HG03103 (cell line): Measurements from ENCODE around the gene FILIP1L.
"Not testable (repeated sequence)": the region's sequence is repeated elsewhere in the genome, so short reads cannot be mapped to it uniquely, and the experiment has no call there.

Experiments used
- ATAC-seq: cut with Tn5 transposase; IDR thresholded peaks from one replicate; pipeline ENCODE4 v1.9.1; 2021; ENCODE audit warnings: low read depth; ENCODE audit not compliant: unreplicated experiment

The FILIP1L gene

GRCh38 chr3:100099621-100100020 lies 14.7 kb downstream of the FILIP1L start:
- ATAC-seq: no peak

GRCh38 chr3:100098784-100099070 lies 15.6 kb downstream of the FILIP1L start:
- no peak for ATAC-seq

- ATAC-seq: no peak
Observed at GRCh38 chr3:100097919-100098783, 16.1 kb downstream of the FILIP1L start.

GRCh38 chr3:100096866-100097265 lies 17.4 kb downstream of the FILIP1L start:
- ATAC-seq: no peak

GRCh38 chr3:100096286-100096685 lies 18.0 kb downstream of the FILIP1L start:
- not testable (repeated sequence) for ATAC-seq

GRCh38 chr3:100093831-100094230 lies 20.5 kb downstream of the FILIP1L start:
- ATAC-seq: no peak

- peak; percentile 4 for ATAC-seq
Observed at GRCh38 chr3:100090669-100091005, 23.7 kb downstream of the FILIP1L start.

- ATAC-seq: peak; percentile 58
Observed at GRCh38 chr3:100089812-100090668, 24.3 kb downstream of the FILIP1L start.

- ATAC-seq: no peak
Observed at GRCh38 chr3:100088735-100089368, 25.4 kb downstream of the FILIP1L start.

GRCh38 chr3:100087198-100087597 lies 27.1 kb downstream of the FILIP1L start:
- ATAC-seq: peak; percentile 85

GRCh38 chr3:100086401-100086800 lies 27.9 kb downstream of the FILIP1L start:
- ATAC-seq: no peak

- no peak for ATAC-seq
Observed at GRCh38 chr3:100084100-100084806, 30.0 kb downstream of the FILIP1L start.

GRCh38 chr3:100083209-100083608 lies 31.1 kb downstream of the FILIP1L start:
- no peak for ATAC-seq

GRCh38 chr3:100082714-100083113 lies 31.6 kb downstream of the FILIP1L start:
- ATAC-seq: no peak

- ATAC-seq: no peak
Observed at GRCh38 chr3:100081986-100082692, 32.2 kb downstream of the FILIP1L start.

- ATAC-seq: no peak
Observed at GRCh38 chr3:100081311-100081710, 33.0 kb downstream of the FILIP1L start.

GRCh38 chr3:100080573-100080972 lies 33.7 kb downstream of the FILIP1L start:
- no peak for ATAC-seq

GRCh38 chr3:100079328-100079727 lies 35.0 kb downstream of the FILIP1L start:
- ATAC-seq: no peak

GRCh38 chr3:100076731-100077529 lies 37.4 kb downstream of the FILIP1L start:
- ATAC-seq: no peak
